HepG2 (cell line): ENCODE data around the gene TPX2. TPM values are rescaled to one million over a fixed set of nuclear protein-coding genes. Genes with fewer than 3 reads are reported as not detected.
A peak's percentile ranks its signal among the peaks of the same experiment; 100 is the strongest.

ENCODE experiments used
- CBX1 ChIP-seq: IDR thresholded peaks from one replicate; pipeline ENCODE4 v1.6.1; 2016; ENCODE audit warnings: antibody characterized with exemption, low read depth
- CSRNP2 ChIP-seq: sonication (generic); formaldehyde crosslinking; conservative IDR thresholded peaks from 2 replicates; pipeline ENCODE4 v1.8.0; 2022; ENCODE audit warnings: low read depth, missing genetic modification reagents
- GABPB1 ChIP-seq: IDR thresholded peaks from 2 replicates; pipeline ENCODE4 v1.6.1; 2016; ENCODE audit warnings: mild to moderate bottlenecking, missing genetic modification reagents, moderate library complexity, missing compliant biosample characterization
- GTF2F1 ChIP-seq: fragments of 150-350 bp; IDR thresholded peaks from 2 replicates; pipeline ENCODE4 v1.6.1; 2014; ENCODE audit warnings: low read length
- HINFP ChIP-seq: sonication (generic); formaldehyde crosslinking; IDR thresholded peaks from 2 replicates; pipeline ENCODE4 v1.4.0; 2020; ENCODE audit warnings: low read depth, mild to moderate bottlenecking, missing genetic modification reagents
- HOXA9 ChIP-seq: sonication (generic); formaldehyde crosslinking; IDR thresholded peaks from 2 replicates; pipeline ENCODE4 v1.8.1; 2022; ENCODE audit warnings: missing genetic modification reagents, mild to moderate bottlenecking, moderate library complexity, borderline replicate concordance
- NRL ChIP-seq: sonication (generic); formaldehyde crosslinking; IDR thresholded peaks from 2 replicates; pipeline ENCODE4 v1.5.0; 2020; ENCODE audit warnings: missing genetic modification reagents, mild to moderate bottlenecking, moderate library complexity, borderline replicate concordance
- PHF5A ChIP-seq: IDR thresholded peaks from one replicate; pipeline ENCODE4 v1.6.1; 2018; ENCODE audit warnings: low read depth, missing genetic modification reagents; ENCODE audit not compliant: unreplicated experiment
- RFX3 ChIP-seq: IDR thresholded peaks from 2 replicates; pipeline ENCODE4 v1.6.1; 2016; ENCODE audit warnings: missing biosample characterization, missing genetic modification reagents
- TFE3 ChIP-seq: IDR thresholded peaks from 2 replicates; pipeline ENCODE4 v1.6.1; 2016
- ZBTB37 ChIP-seq: sonication (generic); formaldehyde crosslinking; IDR thresholded peaks from 2 replicates; pipeline ENCODE4 v1.4.0; 2020; ENCODE audit warnings: mild to moderate bottlenecking, missing genetic modification reagents
- ZBTB43 ChIP-seq: sonication (generic); formaldehyde crosslinking; conservative IDR thresholded peaks from 2 replicates; pipeline ENCODE4 v1.4.0; 2020; ENCODE audit warnings: missing genetic modification reagents
- ZNF12 ChIP-seq: sonication (generic); formaldehyde crosslinking; IDR thresholded peaks from 2 replicates; pipeline ENCODE4 v1.5.0; 2020; ENCODE audit warnings: missing genetic modification reagents
- ZNF224 ChIP-seq: sonication (generic); formaldehyde crosslinking; IDR thresholded peaks from 2 replicates; pipeline ENCODE4 v1.5.0; 2020; ENCODE audit warnings: mild to moderate bottlenecking, missing genetic modification reagents
- ZNF264 ChIP-seq: sonication (generic); formaldehyde crosslinking; IDR thresholded peaks from 2 replicates; pipeline ENCODE4 v1.4.0; 2020; ENCODE audit warnings: missing genetic modification reagents
- ZNF362 ChIP-seq: sonication (generic); formaldehyde crosslinking; IDR thresholded peaks from 2 replicates; pipeline ENCODE4 v1.4.0; 2020; ENCODE audit warnings: missing genetic modification reagents, mild to moderate bottlenecking, borderline replicate concordance
- ZNF709 ChIP-seq: sonication (generic); formaldehyde crosslinking; IDR thresholded peaks from 2 replicates; pipeline ENCODE4 v1.5.0; 2020; ENCODE audit warnings: mild to moderate bottlenecking, missing genetic modification reagents
- ZNF883 ChIP-seq: sonication (generic); formaldehyde crosslinking; IDR thresholded peaks from 2 replicates; pipeline ENCODE4 v1.5.1; 2020; ENCODE audit warnings: mild to moderate bottlenecking, missing genetic modification reagents; ENCODE audit errors: not compliant biosample characterization
- polyA plus RNA-seq, 8 experiments: library from polyadenylated mRNA; depleted of rRNA in 3 of 8; stranded (reverse) in 7 of 8; unstranded in 1 of 8; fragments of >200 nt; fragmentation: Illumina TruSeq in 4 of 8; extraction: Trizol in 4 of 8; gene quantifications; 2 replicates each; pipeline versions ENCODE4 v1.2.1 to v1.2.3, GENCODE V29; 2011 to 2016; ENCODE audit warnings: low read depth in 4 of 8, missing spikeins in 1 of 8, mixed read lengths in 1 of 8; ENCODE audit not compliant: insufficient read depth in 1 of 8
- total RNA-seq, 5 experiments: library from RNA; depleted of rRNA; stranded (reverse); fragments of >200 nt; fragmentation: Illumina TruSeq; extraction: Trizol; gene quantifications; 2 replicates each; pipeline ENCODE4 v1.2.3, GENCODE V29; 2016; ENCODE audit warnings: low read depth in 1 of 5

Gene TPX2
- total and polyA plus RNA-seq, 2 of the 13 experiments (the other 11 are each of a cell fraction or from before 2014, with no cell fraction given): 34.3 to 124 TPM

- TF ChIP-seq CSRNP2 (CRISPR knock-in tag) (no peak), TFE3 (CRISPR knock-in tag) (peak; percentile 66; the same call in 1 of the 2 replicates), ZBTB37 (CRISPR knock-in tag) (peak; percentile 12; the same call in 1 of the 2 replicates), HINFP (CRISPR knock-in tag) (0 out of 2 replicates have a peak, but pooled peaks have one; percentile 19), ZNF264 (CRISPR knock-in tag) (peak; percentile 66; the same call in 1 of the 2 replicates), HOXA9 (CRISPR knock-in tag) (no peak), CBX1 (peak; percentile 70), NRL (CRISPR knock-in tag) (no peak; the same call in 1 of the 2 replicates), GTF2F1 (no peak; the same call in 1 of the 2 replicates), ZNF709 (CRISPR knock-in tag) (peak; percentile 68), RFX3 (CRISPR knock-in tag) (peak; percentile 95), ZBTB43 (CRISPR knock-in tag) (no peak; the same call in 1 of the 2 replicates), ZNF12 (CRISPR knock-in tag) (peak; percentile 66; the same call in 1 of the 2 replicates), ZNF224 (no peak), ZNF883 (no peak), ZNF362 (CRISPR knock-in tag) (no peak), PHF5A (CRISPR knock-in tag) (peak; percentile 69), GABPB1 (CRISPR knock-in tag) (peak; percentile 96)
These were observed 15.6 kb upstream of the TPX2 start (continued) for GRCh38 chr20:31723319-31724078.
